ENCODE results near the gene CPEB3.

DNA sequence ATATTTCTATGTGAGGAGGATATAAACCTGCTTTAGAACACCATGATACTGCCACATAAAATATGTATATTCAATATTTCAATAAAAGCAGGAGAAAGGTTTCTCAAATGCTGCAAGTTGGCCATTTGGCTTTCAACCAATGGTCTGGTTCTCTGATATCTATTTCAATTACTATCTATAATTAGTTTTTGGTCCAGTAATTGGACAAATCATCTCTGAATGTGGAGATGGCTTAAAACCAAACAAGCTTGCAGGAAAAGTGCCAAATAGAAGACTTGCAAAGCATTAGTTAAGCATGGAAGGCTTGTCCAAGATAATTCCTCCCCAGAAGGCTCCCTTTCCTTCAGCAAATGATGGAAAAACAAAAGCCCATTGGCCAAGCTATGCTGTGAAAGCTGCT, 140.1 kb downstream of the CPEB3 start:
- TF ChIP-seq, protein P1, sequence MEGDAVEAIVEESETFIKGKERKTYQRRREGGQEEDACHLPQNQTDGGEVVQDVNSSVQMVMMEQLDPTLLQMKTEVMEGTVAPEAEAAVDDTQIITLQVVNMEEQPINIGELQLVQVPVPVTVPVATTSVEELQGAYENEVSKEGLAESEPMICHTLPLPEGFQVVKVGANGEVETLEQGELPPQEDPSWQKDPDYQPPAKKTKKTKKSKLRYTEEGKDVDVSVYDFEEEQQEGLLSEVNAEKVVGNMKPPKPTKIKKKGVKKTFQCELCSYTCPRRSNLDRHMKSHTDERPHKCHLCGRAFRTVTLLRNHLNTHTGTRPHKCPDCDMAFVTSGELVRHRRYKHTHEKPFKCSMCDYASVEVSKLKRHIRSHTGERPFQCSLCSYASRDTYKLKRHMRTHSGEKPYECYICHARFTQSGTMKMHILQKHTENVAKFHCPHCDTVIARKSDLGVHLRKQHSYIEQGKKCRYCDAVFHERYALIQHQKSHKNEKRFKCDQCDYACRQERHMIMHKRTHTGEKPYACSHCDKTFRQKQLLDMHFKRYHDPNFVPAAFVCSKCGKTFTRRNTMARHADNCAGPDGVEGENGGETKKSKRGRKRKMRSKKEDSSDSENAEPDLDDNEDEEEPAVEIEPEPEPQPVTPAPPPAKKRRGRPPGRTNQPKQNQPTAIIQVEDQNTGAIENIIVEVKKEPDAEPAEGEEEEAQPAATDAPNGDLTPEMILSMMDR (IDR thresholded peaks at IDR 0.05; ENCODE audit: insufficient read depth, low read length): no peak
- TF ChIP-seq, protein P2, sequence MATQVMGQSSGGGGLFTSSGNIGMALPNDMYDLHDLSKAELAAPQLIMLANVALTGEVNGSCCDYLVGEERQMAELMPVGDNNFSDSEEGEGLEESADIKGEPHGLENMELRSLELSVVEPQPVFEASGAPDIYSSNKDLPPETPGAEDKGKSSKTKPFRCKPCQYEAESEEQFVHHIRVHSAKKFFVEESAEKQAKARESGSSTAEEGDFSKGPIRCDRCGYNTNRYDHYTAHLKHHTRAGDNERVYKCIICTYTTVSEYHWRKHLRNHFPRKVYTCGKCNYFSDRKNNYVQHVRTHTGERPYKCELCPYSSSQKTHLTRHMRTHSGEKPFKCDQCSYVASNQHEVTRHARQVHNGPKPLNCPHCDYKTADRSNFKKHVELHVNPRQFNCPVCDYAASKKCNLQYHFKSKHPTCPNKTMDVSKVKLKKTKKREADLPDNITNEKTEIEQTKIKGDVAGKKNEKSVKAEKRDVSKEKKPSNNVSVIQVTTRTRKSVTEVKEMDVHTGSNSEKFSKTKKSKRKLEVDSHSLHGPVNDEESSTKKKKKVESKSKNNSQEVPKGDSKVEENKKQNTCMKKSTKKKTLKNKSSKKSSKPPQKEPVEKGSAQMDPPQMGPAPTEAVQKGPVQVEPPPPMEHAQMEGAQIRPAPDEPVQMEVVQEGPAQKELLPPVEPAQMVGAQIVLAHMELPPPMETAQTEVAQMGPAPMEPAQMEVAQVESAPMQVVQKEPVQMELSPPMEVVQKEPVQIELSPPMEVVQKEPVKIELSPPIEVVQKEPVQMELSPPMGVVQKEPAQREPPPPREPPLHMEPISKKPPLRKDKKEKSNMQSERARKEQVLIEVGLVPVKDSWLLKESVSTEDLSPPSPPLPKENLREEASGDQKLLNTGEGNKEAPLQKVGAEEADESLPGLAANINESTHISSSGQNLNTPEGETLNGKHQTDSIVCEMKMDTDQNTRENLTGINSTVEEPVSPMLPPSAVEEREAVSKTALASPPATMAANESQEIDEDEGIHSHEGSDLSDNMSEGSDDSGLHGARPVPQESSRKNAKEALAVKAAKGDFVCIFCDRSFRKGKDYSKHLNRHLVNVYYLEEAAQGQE (IDR thresholded peaks at IDR 0.05; ENCODE audit: insufficient replicate concordance, low read depth): no peak
- TF ChIP-seq GABPA (IDR thresholded peaks at IDR 0.05; ENCODE audit: low read depth) (no peak), POLR2AphosphoS5 (IDR thresholded peaks at IDR 0.05; ENCODE audit: low read depth) (no peak)
